ENCODE measurements around the gene KLC1.

DNA sequence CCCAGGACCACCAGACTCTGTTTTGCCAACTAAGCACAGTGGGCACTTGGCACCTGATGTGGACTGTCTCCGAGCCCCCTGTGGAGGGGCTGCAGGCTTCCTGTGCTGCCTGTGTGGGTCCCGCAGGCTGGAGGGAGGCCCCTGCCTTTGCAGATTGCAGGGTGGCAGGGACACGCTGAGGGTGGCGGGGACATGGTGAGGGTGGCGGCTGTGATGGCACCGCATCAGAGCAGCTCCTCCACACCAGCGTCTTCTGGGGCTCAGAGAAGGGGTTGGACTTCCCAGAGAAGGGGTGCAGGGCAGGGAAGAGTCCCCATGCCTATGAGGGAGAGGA, 94.7 kb downstream of the KLC1 start:
- TF ChIP-seq, protein P1, sequence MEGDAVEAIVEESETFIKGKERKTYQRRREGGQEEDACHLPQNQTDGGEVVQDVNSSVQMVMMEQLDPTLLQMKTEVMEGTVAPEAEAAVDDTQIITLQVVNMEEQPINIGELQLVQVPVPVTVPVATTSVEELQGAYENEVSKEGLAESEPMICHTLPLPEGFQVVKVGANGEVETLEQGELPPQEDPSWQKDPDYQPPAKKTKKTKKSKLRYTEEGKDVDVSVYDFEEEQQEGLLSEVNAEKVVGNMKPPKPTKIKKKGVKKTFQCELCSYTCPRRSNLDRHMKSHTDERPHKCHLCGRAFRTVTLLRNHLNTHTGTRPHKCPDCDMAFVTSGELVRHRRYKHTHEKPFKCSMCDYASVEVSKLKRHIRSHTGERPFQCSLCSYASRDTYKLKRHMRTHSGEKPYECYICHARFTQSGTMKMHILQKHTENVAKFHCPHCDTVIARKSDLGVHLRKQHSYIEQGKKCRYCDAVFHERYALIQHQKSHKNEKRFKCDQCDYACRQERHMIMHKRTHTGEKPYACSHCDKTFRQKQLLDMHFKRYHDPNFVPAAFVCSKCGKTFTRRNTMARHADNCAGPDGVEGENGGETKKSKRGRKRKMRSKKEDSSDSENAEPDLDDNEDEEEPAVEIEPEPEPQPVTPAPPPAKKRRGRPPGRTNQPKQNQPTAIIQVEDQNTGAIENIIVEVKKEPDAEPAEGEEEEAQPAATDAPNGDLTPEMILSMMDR (IDR thresholded peaks at IDR 0.05; ENCODE audit: low read depth, low read length, missing input control), result no peak
- TF ChIP-seq RAD21 (IDR thresholded peaks at IDR 0.05), result no peak
- no peak for TF ChIP-seq TAF1 (conservative IDR thresholded peaks at IDR 0.05)
- TF ChIP-seq FOXA1 (IDR thresholded peaks at IDR 0.05), result no peak
- TF ChIP-seq, protein P2, sequence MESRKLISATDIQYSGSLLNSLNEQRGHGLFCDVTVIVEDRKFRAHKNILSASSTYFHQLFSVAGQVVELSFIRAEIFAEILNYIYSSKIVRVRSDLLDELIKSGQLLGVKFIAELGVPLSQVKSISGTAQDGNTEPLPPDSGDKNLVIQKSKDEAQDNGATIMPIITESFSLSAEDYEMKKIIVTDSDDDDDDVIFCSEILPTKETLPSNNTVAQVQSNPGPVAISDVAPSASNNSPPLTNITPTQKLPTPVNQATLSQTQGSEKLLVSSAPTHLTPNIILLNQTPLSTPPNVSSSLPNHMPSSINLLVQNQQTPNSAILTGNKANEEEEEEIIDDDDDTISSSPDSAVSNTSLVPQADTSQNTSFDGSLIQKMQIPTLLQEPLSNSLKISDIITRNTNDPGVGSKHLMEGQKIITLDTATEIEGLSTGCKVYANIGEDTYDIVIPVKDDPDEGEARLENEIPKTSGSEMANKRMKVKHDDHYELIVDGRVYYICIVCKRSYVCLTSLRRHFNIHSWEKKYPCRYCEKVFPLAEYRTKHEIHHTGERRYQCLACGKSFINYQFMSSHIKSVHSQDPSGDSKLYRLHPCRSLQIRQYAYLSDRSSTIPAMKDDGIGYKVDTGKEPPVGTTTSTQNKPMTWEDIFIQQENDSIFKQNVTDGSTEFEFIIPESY (IDR thresholded peaks at IDR 0.05), result no peak
- TF ChIP-seq JUND (IDR thresholded peaks at IDR 0.05), result no peak
- TF ChIP-seq, protein P3, sequence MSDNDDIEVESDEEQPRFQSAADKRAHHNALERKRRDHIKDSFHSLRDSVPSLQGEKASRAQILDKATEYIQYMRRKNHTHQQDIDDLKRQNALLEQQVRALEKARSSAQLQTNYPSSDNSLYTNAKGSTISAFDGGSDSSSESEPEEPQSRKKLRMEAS (IDR thresholded peaks at IDR 0.05), result no peak
- TF ChIP-seq RXRA (IDR thresholded peaks at IDR 0.05), result no peak

Measured in liver (tissue), 3 donors.